Breast epithelium (tissue), 3 donors: ENCODE measurements around the gene TMEM191B.
"Not testable (repeated sequence)": the region's sequence is repeated elsewhere in the genome, so short reads cannot be mapped to it uniquely, and the experiment has no call there.

Experiments
- POLR2A ChIP-seq: fragments of 450-650 bp; IDR thresholded peaks from one replicate; pipeline ENCODE4 v1.6.1; 2016; ENCODE audit warnings: antibody characterized with exemption, mild to moderate bottlenecking, moderate library complexity
- POLR2AphosphoS5 ChIP-seq, 3 donors: sonication (generic); formaldehyde crosslinking; IDR thresholded peaks; one replicate each; pipeline ENCODE4 v1.6.1; 2017; ENCODE audit warnings: antibody characterized with exemption in 3 of 3
- TF ChIP-seq, protein P1 (sequence below), 3 donors: fragments of 450-650 bp; IDR thresholded peaks; one replicate each; pipeline ENCODE4 v1.5.1; 2016 to 2017; ENCODE audit warnings: antibody characterized with exemption in 3 of 3, mild to moderate bottlenecking in 3 of 3, moderate library complexity in 3 of 3

DNA sequence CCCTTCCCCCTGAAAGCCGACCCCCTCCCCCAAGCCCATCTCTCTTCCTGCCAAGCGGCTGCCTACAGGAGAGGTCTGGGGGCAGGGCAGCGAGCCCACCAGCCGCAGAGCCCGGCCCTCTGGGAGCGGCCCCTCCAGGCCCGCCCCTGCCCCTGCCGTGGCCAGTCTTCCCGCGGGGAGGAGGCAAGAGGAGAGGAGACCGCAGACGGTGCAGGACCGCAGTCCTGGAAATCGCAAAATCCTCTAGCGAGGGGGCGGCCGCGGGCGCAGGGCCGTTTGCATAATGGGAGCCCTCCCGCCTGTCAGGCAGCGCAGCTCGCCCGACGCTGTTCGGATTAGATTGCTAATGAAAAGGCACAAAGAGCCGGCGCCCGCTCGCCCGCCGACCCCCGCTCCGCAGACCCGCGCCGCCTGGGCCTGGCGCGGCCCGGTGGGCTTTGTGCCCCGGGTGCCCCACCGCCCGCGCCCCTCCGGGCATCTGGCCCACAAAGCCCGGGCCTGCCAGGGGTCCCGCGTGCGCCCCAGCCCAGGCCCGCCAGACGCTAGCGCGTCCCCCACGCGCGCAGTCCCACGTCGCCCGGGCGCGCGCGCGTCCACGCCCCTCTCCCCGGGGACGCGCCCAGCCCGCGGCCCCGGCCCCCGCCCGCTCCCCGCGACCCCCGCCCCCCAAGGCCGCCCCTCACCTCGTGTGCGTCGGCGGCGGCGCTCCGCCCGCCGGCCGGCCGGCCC lies 49.7 kb downstream of the TMEM191B start:
- TF ChIP-seq POLR2AphosphoS5 (IDR thresholded peaks at IDR 0.05); POLR2A: not testable (repeated sequence)
- TF ChIP-seq, protein P1, sequence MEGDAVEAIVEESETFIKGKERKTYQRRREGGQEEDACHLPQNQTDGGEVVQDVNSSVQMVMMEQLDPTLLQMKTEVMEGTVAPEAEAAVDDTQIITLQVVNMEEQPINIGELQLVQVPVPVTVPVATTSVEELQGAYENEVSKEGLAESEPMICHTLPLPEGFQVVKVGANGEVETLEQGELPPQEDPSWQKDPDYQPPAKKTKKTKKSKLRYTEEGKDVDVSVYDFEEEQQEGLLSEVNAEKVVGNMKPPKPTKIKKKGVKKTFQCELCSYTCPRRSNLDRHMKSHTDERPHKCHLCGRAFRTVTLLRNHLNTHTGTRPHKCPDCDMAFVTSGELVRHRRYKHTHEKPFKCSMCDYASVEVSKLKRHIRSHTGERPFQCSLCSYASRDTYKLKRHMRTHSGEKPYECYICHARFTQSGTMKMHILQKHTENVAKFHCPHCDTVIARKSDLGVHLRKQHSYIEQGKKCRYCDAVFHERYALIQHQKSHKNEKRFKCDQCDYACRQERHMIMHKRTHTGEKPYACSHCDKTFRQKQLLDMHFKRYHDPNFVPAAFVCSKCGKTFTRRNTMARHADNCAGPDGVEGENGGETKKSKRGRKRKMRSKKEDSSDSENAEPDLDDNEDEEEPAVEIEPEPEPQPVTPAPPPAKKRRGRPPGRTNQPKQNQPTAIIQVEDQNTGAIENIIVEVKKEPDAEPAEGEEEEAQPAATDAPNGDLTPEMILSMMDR (IDR thresholded peaks at IDR 0.05) = not testable (repeated sequence)
